22Rv1 (cell line): Measurements from ENCODE around the gene NPEPL1.

ENCODE experiments used
- ZFX ChIP-seq: fragments of 450-650 bp; IDR thresholded peaks from 2 replicates; pipeline ENCODE4 v1.6.1; 2017; ENCODE audit warnings: antibody characterized with exemption, borderline replicate concordance
- TF ChIP-seq, protein P1 (sequence below): fragments of 450-650 bp; IDR thresholded peaks from 2 replicates; pipeline ENCODE4 v1.5.1; 2017; ENCODE audit warnings: mild to moderate bottlenecking

DNA sequence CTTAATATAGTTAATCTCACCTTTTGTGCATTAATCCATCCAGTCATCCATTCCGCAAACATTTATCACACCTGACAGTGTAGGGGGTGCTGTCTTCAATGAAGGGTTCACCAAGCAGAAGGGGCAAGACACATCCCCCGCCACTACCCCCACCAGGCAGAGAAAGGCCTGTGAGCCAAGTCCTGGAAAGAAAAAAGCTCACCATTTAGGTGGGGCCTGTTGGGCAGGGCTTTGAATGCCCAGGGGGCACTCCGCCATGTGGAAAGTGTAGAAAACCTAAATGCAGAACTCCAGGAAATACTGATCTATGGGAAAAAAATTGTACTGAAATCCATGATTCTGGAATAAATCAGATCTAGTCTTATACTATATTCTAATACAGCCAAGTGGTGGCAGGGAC lies 46.3 kb upstream of the NPEPL1 start:
- TF ChIP-seq, protein P1, sequence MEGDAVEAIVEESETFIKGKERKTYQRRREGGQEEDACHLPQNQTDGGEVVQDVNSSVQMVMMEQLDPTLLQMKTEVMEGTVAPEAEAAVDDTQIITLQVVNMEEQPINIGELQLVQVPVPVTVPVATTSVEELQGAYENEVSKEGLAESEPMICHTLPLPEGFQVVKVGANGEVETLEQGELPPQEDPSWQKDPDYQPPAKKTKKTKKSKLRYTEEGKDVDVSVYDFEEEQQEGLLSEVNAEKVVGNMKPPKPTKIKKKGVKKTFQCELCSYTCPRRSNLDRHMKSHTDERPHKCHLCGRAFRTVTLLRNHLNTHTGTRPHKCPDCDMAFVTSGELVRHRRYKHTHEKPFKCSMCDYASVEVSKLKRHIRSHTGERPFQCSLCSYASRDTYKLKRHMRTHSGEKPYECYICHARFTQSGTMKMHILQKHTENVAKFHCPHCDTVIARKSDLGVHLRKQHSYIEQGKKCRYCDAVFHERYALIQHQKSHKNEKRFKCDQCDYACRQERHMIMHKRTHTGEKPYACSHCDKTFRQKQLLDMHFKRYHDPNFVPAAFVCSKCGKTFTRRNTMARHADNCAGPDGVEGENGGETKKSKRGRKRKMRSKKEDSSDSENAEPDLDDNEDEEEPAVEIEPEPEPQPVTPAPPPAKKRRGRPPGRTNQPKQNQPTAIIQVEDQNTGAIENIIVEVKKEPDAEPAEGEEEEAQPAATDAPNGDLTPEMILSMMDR, result no peak
- TF ChIP-seq ZFX, result no peak
